ENCODE measurements around the gene CPVL.

The CPVL gene

GRCh38 chr7:28973591-28973990 lies 172.7 kb downstream of the CPVL start:
- DNase-seq (ENCODE audit: low spot score) = no peak

- no peak for DNase-seq (ENCODE audit: low spot score)
Observed at GRCh38 chr7:28964056-28964455, 182.3 kb downstream of the CPVL start.

- no peak for DNase-seq (ENCODE audit: low spot score)
Observed at GRCh38 chr7:28961972-28962371, 184.4 kb downstream of the CPVL start.

- no peak for DNase-seq (ENCODE audit: low spot score)
Observed at GRCh38 chr7:28960071-28960840, 186.1 kb downstream of the CPVL start.

- DNase-seq (ENCODE audit: low spot score) = no peak
Observed at GRCh38 chr7:28958980-28959347, 187.4 kb downstream of the CPVL start.

GRCh38 chr7:28958235-28958979 lies 187.9 kb downstream of the CPVL start, which contains the start of gene TRIL:
TRIL (minus strand) TSS chr7:28958330; CDS start chr7:28958046, 284 bp downstream.
- DNase-seq (ENCODE audit: low spot score) = no peak

GRCh38 chr7:28957751-28958234 lies 188.5 kb downstream of the CPVL start:
- no peak for DNase-seq (ENCODE audit: low spot score)

GRCh38 chr7:28957064-28957750 lies 189.1 kb downstream of the CPVL start:
- no peak for DNase-seq (ENCODE audit: low spot score)

- no peak for DNase-seq (ENCODE audit: low spot score)
Observed at GRCh38 chr7:28956608-28957063, 189.7 kb downstream of the CPVL start.

GRCh38 chr7:28955718-28956607 lies 190.4 kb downstream of the CPVL start:
- DNase-seq (ENCODE audit: low spot score) = peak; percentile 63

- no peak for DNase-seq (ENCODE audit: low spot score)
Observed at GRCh38 chr7:28955356-28955717, 191.0 kb downstream of the CPVL start.

- DNase-seq (ENCODE audit: low spot score) = no peak
Observed at GRCh38 chr7:28954946-28955345, 191.4 kb downstream of the CPVL start.

- DNase-seq (ENCODE audit: low spot score) = no peak
Observed at GRCh38 chr7:28954471-28954870, 191.9 kb downstream of the CPVL start.

GRCh38 chr7:28953633-28954032 lies 192.7 kb downstream of the CPVL start:
- no peak for DNase-seq (ENCODE audit: low spot score)
